H1 (cell line): Measurements from ENCODE around the gene GRIP1. TPM values are rescaled to one million over a fixed set of nuclear protein-coding genes. Genes with fewer than 3 reads are reported as not detected.

Source experiments
- CTCF ChIA-PET: fragments of 300-600 bp; sonication (Branson Sonifier 250); formaldehyde crosslinking; loops from one replicate; lab custom pipeline; 2021; ENCODE audit not compliant: partially characterized antibody; lab: Charles Lee
- POLR2A ChIA-PET: fragments of 300-600 bp; sonication (Branson Sonifier 250); formaldehyde crosslinking; loops from one replicate; lab custom pipeline; 2021; ENCODE audit warnings: inconsistent platforms; ENCODE audit not compliant: partially characterized antibody; lab: Charles Lee
- DNase-seq, 2 experiments: peaks; one replicate each; pipeline versions ENCODE4 v3.0.0 to v3.0.0-alpha.2; 2010 to 2022; ENCODE audit warnings: low spot score in 2 of 2, low read depth in 1 of 2, mixed read lengths in 1 of 2
- FAIRE-seq: peaks from 2 replicates; lab custom pipeline; 2011; peaks lifted over from hg19 to GRCh38; lab: Jason Lieb, UNC
- H2AFZ ChIP-seq: 2 replicates; pipeline ENCODE4 v1.8.1; 2012; ENCODE audit warnings: low read length, inconsistent platforms
- H2AK5ac ChIP-seq: 2 replicates; pipeline ENCODE4 v1.6.1; 2013; ENCODE audit warnings: low read depth, low read length
- H2BK120ac ChIP-seq: replicated peaks from 2 replicates; pipeline ENCODE3; 2013; ENCODE audit warnings: low read depth, low read length, inconsistent platforms
- H2BK12ac ChIP-seq: 2 replicates; pipeline ENCODE4 v1.6.1; 2013; ENCODE audit warnings: low read depth, low read length
- H2BK15ac ChIP-seq: 2 replicates; pipeline ENCODE4 v1.6.1; 2013; ENCODE audit warnings: low read length
- H2BK20ac ChIP-seq: 2 replicates; pipeline ENCODE4 v1.6.1; 2013; ENCODE audit warnings: low read length
- H2BK5ac ChIP-seq: 2 replicates; pipeline ENCODE4 v1.6.1; 2013; ENCODE audit warnings: low read depth, low read length
- H3K14ac ChIP-seq: 2 replicates; pipeline ENCODE4 v1.6.1; 2013; ENCODE audit warnings: inconsistent platforms; ENCODE audit not compliant: insufficient read length
- H3K18ac ChIP-seq: 2 replicates; pipeline ENCODE4 v1.6.1; 2013; ENCODE audit warnings: low read length; ENCODE audit errors: extremely low read depth
- H3K23ac ChIP-seq: 2 replicates; pipeline ENCODE4 v1.6.1; 2013; ENCODE audit warnings: inconsistent platforms; ENCODE audit not compliant: insufficient read length
- H3K23me2 ChIP-seq: 2 replicates; pipeline ENCODE4 v1.6.1; 2013; ENCODE audit warnings: low read depth, low read length
- H3K27ac ChIP-seq: 2 replicates; pipeline ENCODE4 v1.6.1; 2011; ENCODE audit warnings: low read depth, low read length, inconsistent platforms
- H3K27me3 ChIP-seq, 4 experiments: replicated peaks in 1 of 4; 1 replicate in 1 of 4; 2 replicates in 3 of 4; pipeline versions ENCODE4 v1.6.1 to v1.8.1; 2011 to 2013; ENCODE audit warnings: low read length in 3 of 4, mild to moderate bottlenecking in 3 of 4, inconsistent platforms in 2 of 4, mixed read lengths in 2 of 4, moderate library complexity in 1 of 4; ENCODE audit not compliant: control insufficient read depth in 3 of 4, insufficient read depth in 3 of 4; ENCODE audit errors: extremely low read depth in 1 of 4
- H3K36me3 ChIP-seq, 4 experiments: 2 replicates each; pipeline versions ENCODE4 v1.6.1 to v1.8.1; 2011 to 2013; ENCODE audit warnings: mild to moderate bottlenecking in 4 of 4, low read length in 3 of 4, moderate library complexity in 2 of 4, control low read depth in 1 of 4, inconsistent platforms in 1 of 4; ENCODE audit not compliant: insufficient read depth in 4 of 4, control insufficient read depth in 2 of 4
- H3K4ac ChIP-seq: replicated peaks from 2 replicates; pipeline ENCODE3; 2013; ENCODE audit warnings: low read length, low read depth, mixed read lengths, inconsistent platforms; ENCODE audit not compliant: insufficient read length
- H3K4me1 ChIP-seq, 4 experiments: replicated peaks in 1 of 4; 1 replicate in 1 of 4; 2 replicates in 3 of 4; pipeline versions ENCODE4 v1.6.1 to v1.8.1; 2011 to 2013; ENCODE audit warnings: low read length in 3 of 4, inconsistent platforms in 2 of 4, mixed read lengths in 1 of 4; ENCODE audit not compliant: insufficient read depth in 4 of 4, control insufficient read depth in 3 of 4
- H3K4me2 ChIP-seq, 2 experiments: 2 replicates each; pipeline versions ENCODE4 v1.6.1 to v1.8.1; 2011 to 2013; ENCODE audit warnings: low read depth in 2 of 2, low read length in 2 of 2, control low read depth in 1 of 2, inconsistent platforms in 1 of 2, mild to moderate bottlenecking in 1 of 2; ENCODE audit not compliant: insufficient read depth in 1 of 2
- H3K4me3 ChIP-seq, 4 experiments: fragments of 200-600, 300-600 bp in 1 of 4; sonication (generic), shearing (Covaris generic), sonication (Bioruptor Twin) in 1 of 4; 2 replicates each; pipeline versions ENCODE4 v1.5.1 to v1.8.1; 2011 to 2016; ENCODE audit warnings: low read length in 4 of 4, low read depth in 3 of 4, control low read depth in 2 of 4, inconsistent platforms in 2 of 4, mild to moderate bottlenecking in 2 of 4, mixed read lengths in 1 of 4, moderate library complexity in 1 of 4; ENCODE audit not compliant: insufficient read depth in 2 of 4; ENCODE audit errors: extremely low read depth in 1 of 4
- H3K56ac ChIP-seq: replicated peaks from 2 replicates; pipeline ENCODE3; 2013; ENCODE audit warnings: low read depth, mild to moderate bottlenecking, mixed read lengths, low read length, inconsistent platforms; ENCODE audit not compliant: insufficient read length
- H3K79me1 ChIP-seq: 2 replicates; pipeline ENCODE4 v1.6.1; 2013; ENCODE audit warnings: low read depth, low read length, control low read depth
- H3K79me2 ChIP-seq, 2 experiments: 2 replicates each; pipeline versions ENCODE4 v1.6.1 to v1.8.1; 2012 to 2013; ENCODE audit warnings: low read length in 2 of 2, mild to moderate bottlenecking in 2 of 2, inconsistent platforms in 1 of 2; ENCODE audit not compliant: insufficient read depth in 2 of 2, control insufficient read depth in 1 of 2
- H3K9ac ChIP-seq, 4 experiments: replicated peaks in 1 of 4; 1 replicate in 1 of 4; 2 replicates in 3 of 4; pipeline versions ENCODE4 v1.6.1 to v1.8.1; 2011 to 2013; ENCODE audit warnings: low read depth in 3 of 4, low read length in 3 of 4, control low read depth in 2 of 4, mild to moderate bottlenecking in 2 of 4, moderate library complexity in 2 of 4, inconsistent platforms in 1 of 4; ENCODE audit errors: extremely low read depth in 1 of 4
- H3K9me3 ChIP-seq, 2 experiments: 2 replicates each; pipeline versions ENCODE4 v1.6.1 to v1.8.1; 2012 to 2013; ENCODE audit warnings: mild to moderate bottlenecking in 2 of 2, moderate library complexity in 2 of 2, control low read depth in 1 of 2, inconsistent platforms in 1 of 2, low read depth in 1 of 2, low read length in 1 of 2, mixed read lengths in 1 of 2; ENCODE audit not compliant: insufficient read depth in 2 of 2
- H4K20me1 ChIP-seq, 2 experiments: replicated peaks in 1 of 2; 2 replicates each; pipeline versions ENCODE3 to v1.8.1; 2011 to 2013; ENCODE audit warnings: inconsistent platforms in 2 of 2, low read length in 2 of 2, mild to moderate bottlenecking in 1 of 2; ENCODE audit not compliant: insufficient read depth in 2 of 2, control insufficient read depth in 1 of 2
- H4K5ac ChIP-seq: 2 replicates; pipeline ENCODE4 v1.6.1; 2013; ENCODE audit warnings: low read length, low read depth, mixed read lengths, inconsistent platforms; ENCODE audit not compliant: insufficient read length
- H4K8ac ChIP-seq: 2 replicates; pipeline ENCODE4 v1.8.0; 2013; ENCODE audit warnings: mild to moderate bottlenecking, moderate library complexity, low read length, inconsistent platforms; ENCODE audit not compliant: insufficient read depth; ENCODE audit errors: extremely low read depth
- H4K91ac ChIP-seq: replicated peaks from 2 replicates; pipeline ENCODE3; 2013; ENCODE audit warnings: low read length, mixed read lengths, inconsistent platforms; ENCODE audit not compliant: insufficient read length
- CHD1 ChIP-seq: IDR thresholded peaks from 2 replicates; pipeline ENCODE4 v1.6.1; 2012; ENCODE audit warnings: low read depth, low read length, improper control_type of control experiment
- EGR1 ChIP-seq: IDR thresholded peaks from 2 replicates; pipeline ENCODE4 v1.6.1; 2011; ENCODE audit warnings: low read depth, low read length, borderline replicate concordance
- POU5F1 ChIP-seq: IDR thresholded peaks from 2 replicates; pipeline ENCODE4 v1.6.1; 2011; ENCODE audit warnings: low read depth, mild to moderate bottlenecking, low read length, moderate library complexity
- SAP30 ChIP-seq: fragments of 300-600 bp; sonication (generic); IDR thresholded peaks from 2 replicates; pipeline ENCODE4 v1.7.1; 2012; ENCODE audit warnings: low read length, moderate library complexity, mild to moderate bottlenecking, inconsistent platforms; ENCODE audit not compliant: insufficient read depth, insufficient replicate concordance
- TAF1 ChIP-seq: IDR thresholded peaks from 2 replicates; pipeline ENCODE4 v1.6.1; 2011; ENCODE audit warnings: mild to moderate bottlenecking, low read depth, low read length
- TCF12 ChIP-seq: IDR thresholded peaks from 2 replicates; pipeline ENCODE4 v1.6.1; 2011; ENCODE audit warnings: low read depth, mild to moderate bottlenecking, low read length
- polyA plus RNA-seq, 7 experiments: library from polyadenylated mRNA; depleted of rRNA in 3 of 7; stranded (reverse) in 5 of 7; unstranded in 2 of 7; fragments of >200 nt in 5 of 7; fragments of 200-250 nt in 2 of 7; gene quantifications; 1 replicate in 5 of 7; 2 replicates in 1 of 7; 4 replicates in 1 of 7; pipeline versions ENCODE4 v1.2.1 to v1.2.3, GENCODE V29; 2011 to 2013; ENCODE audit warnings: missing spikeins in 2 of 7, mixed read lengths in 2 of 7
- total RNA-seq: library from RNA; stranded (reverse); fragmentation: NEBNext Ultra II Directional; extraction: Animal tissue kit (Norgen Biotek cat#: 25700); gene quantifications from 2 replicates; pipeline ENCODE4 v1.2.1, GENCODE V29; 2021

The GRIP1 gene
- total and polyA plus RNA-seq, 2 of the 8 experiments (the other 6 are each of a cell fraction or from before 2014, with no cell fraction given) = 4.5 to 27.3 TPM

- H3K27ac ChIP-seq = no peak overlapping the region
- H3K9ac ChIP-seq = no peak overlapping the region
- H3K27me3 ChIP-seq = no peaks in the 10 kb centered on the region
- ChIA-PET POLR2A (interaction anchor here (1.0 kb wide), 1 partner anchor 45 kb away, joined by 3 read pairs; no protein-coding TSS in a partner anchor), CTCF (interaction anchor here (1.2 to 1.3 kb wide), 2 partner anchors 10 to 37 kb away, joined by 3 to 4 read pairs; no protein-coding TSS in a partner anchor)
- H2BK15ac ChIP-seq = no peak overlapping the region
- H4K91ac ChIP-seq = no peak overlapping the region
- no peak overlapping the region for H2BK5ac ChIP-seq
- FAIRE-seq (no peak), DNase-seq (no peak)
- no peak overlapping the region for H4K8ac ChIP-seq
- no peak overlapping the region for H2AK5ac ChIP-seq
- no peak overlapping the region for H2BK12ac ChIP-seq
- H2AFZ ChIP-seq = no peak overlapping the region
- no peak overlapping the region for H3K56ac ChIP-seq
- H3K79me2 ChIP-seq = no peaks in the 10 kb centered on the region
- no peak overlapping the region for H3K4me3 ChIP-seq
- H3K23ac ChIP-seq = no peak overlapping the region
- no peak overlapping the region for H3K4me2 ChIP-seq
- no peaks in the 10 kb centered on the region for H3K9me3 ChIP-seq
- no peaks in the 10 kb centered on the region for H4K20me1 ChIP-seq
- H3K79me1 ChIP-seq = no peaks in the 10 kb centered on the region
- H2BK120ac ChIP-seq = no peak overlapping the region
- H3K4ac ChIP-seq = no peak overlapping the region
- H3K18ac ChIP-seq = no peak overlapping the region
- no peak overlapping the region for H3K14ac ChIP-seq
- H3K36me3 ChIP-seq = no peaks in the 10 kb centered on the region
- H4K5ac ChIP-seq = no peak overlapping the region
- no peaks in the 10 kb centered on the region for H3K23me2 ChIP-seq
- TF ChIP-seq CHD1 = no peak
- TF ChIP-seq SAP30 = no peak
- no peak for TF ChIP-seq TAF1
- TF ChIP-seq TCF12 = no peak
- TF ChIP-seq EGR1 = no peak
- no peak for TF ChIP-seq POU5F1
- no peak overlapping the region for H2BK20ac ChIP-seq
- H3K4me1 ChIP-seq = no peaks in the 10 kb centered on the region
Observed at GRCh38 chr12:66539431-66539830, 139.4 kb downstream of the GRIP1 start.
